ENCODE measurements around the gene RPH3AL. TPM values are rescaled to one million over a fixed set of nuclear protein-coding genes. Genes with fewer than 3 reads are reported as not detected.

Gene RPH3AL
- total RNA-seq, 4 donors from 2014 or later = 9.6 to 62.4 (median 41.9) TPM

DNA sequence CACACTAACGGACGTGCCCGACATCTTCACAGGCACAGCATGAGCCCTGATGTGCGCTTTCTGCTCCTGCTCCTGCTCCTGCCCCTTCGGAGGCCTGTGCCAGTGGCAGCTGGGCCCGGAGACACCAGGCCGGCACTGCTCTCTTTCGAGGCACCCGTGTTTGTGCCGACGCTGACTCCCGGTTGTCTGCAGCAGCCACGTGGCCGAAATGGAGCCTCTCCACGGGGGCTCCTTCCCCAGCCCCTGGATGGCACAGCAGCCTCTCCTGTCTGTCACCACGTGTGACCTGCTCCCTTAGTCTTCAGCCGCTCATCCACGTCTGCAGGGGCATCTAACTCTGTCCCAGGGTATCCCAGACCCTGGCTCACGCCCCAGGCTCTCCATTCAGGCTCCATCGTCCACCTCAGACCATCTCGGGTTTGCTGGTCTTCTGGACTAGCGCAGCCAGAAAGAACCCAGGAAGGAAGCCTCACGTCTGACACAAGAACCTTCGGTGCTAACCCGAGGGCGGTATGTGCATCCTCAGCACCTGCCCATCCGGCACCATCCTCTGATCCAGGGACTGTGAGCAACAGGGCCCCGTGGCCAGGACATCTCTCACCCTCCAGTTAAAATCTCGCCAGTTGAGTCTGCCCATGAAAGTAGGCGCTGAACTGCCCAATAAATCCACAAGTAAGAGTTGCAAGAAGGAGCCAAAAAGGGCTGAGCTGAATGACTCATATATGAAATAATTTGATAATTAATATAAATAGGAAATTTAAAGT is 4.2 kb upstream of the RPH3AL start:
- Histone ChIP-seq H3K4me1 (peaks cover 0 to 18% (median 10%) of the 10 kb centered on the region in 4 donors), H3K9me3 (no peaks in the 10 kb centered on the region), H3K36me3 (no peaks in the 10 kb centered on the region), H3K27ac (no peak overlapping the region), H3K27me3 (no peaks in the 10 kb centered on the region), H3K4me3 (no peak overlapping the region)
- TF ChIP-seq CTCF (IDR thresholded peaks at IDR 0.05) = no peak
- TF ChIP-seq EP300 (IDR thresholded peaks at IDR 0.05) = no peak
- no peak for TF ChIP-seq POLR2A (IDR thresholded peaks at IDR 0.05)
- WGBS, 2 donors = 86 to 89% methylated on average over 25 to 30 of the region's 30 CpGs
- DNase-seq (ENCODE audit: low spot score in 2 of 2) = no peak

DNA sequence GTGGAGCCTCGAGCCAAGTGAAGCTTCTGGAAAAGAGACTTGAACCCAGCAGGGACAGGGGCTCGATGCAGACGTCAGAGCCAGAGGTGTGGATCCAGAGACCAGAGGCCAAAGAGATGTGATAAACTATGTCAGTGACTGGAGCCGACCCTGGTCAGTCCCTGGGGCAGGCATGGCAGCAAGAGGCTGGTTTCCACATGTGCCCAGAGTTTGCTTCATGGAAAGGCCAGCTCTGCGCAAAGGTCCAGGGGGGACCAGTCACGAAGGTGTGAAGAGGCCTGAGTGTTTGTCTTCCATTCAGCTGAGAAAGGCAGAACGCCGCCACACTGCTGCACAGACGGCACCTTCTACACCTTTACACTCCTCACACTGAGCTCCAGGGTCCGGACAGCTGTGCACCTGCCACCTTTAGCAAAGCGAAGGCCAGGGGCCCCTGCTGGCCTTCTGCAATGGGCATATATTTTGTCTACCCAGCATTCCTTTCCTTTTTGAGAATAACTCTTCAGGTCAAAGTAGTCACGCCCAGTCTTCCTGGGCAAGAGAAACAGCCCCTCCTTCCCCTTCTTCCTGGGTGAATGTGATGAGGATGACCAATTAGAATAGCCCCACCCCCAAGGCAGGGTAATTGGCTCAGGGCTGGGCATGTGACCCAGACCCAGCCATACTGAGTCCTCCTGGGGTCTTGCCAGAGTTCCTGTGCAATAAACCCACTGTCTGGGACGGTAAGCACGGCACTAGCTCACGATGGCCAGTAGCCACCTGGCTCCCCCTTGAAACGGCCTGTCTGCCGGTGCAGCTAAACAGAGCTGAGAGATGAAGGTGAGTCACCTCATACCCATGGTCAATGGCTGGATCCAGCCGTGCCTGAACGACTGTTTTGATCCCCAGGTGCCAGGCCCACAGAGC is 2.3 kb upstream of the RPH3AL start:
- peaks cover 0 to 34% (median 25%) of the 10 kb centered on the region in 4 donors for H3K4me1 ChIP-seq
- H3K36me3 ChIP-seq = no peaks in the 10 kb centered on the region
- DNase-seq (ENCODE audit: low spot score in 2 of 2) = no peak
- no peaks in the 10 kb centered on the region for H3K27me3 ChIP-seq
- no peak for TF ChIP-seq EP300 (IDR thresholded peaks at IDR 0.05)
- WGBS, 2 donors = 77 to 83% methylated on average over 17 to 19 of the region's 19 CpGs
- H3K4me3 ChIP-seq = no peak overlapping the region
- H3K9me3 ChIP-seq = no peaks in the 10 kb centered on the region
- no peak overlapping the region for H3K27ac ChIP-seq

- Histone ChIP-seq H3K4me1 (peaks cover 0 to 45% (median 32%) of the 10 kb centered on the region in 4 donors), H3K4me3 (no peak overlapping the region), H3K27me3 (no peaks in the 10 kb centered on the region), H3K9me3 (no peaks in the 10 kb centered on the region), H3K36me3 (no peaks in the 10 kb centered on the region), H3K27ac (peak overlapping the region in 3 of 4 donors; percentile 83 to 90 (median 85))
- no peak for DNase-seq (ENCODE audit: low spot score in 2 of 2)
- WGBS, 2 donors = 91 to 92% methylated on average over 8 of the region's 8 CpGs
- no peak for TF ChIP-seq CTCF (IDR thresholded peaks at IDR 0.05)
- no peak for TF ChIP-seq POLR2A (IDR thresholded peaks at IDR 0.05)
- no peak for TF ChIP-seq EP300 (IDR thresholded peaks at IDR 0.05)
These were observed 1.2 kb upstream of the RPH3AL start for GRCh38 chr17:353838-354234.

- WGBS, 2 donors = 42 to 59% methylated on average over 8 of the region's 8 CpGs
- H3K9me3 ChIP-seq = no peaks in the 10 kb centered on the region
- H3K4me1 ChIP-seq = peaks cover 0 to 50% (median 34%) of the 10 kb centered on the region in 4 donors
- no peak overlapping the region for H3K4me3 ChIP-seq
- DNase-seq (ENCODE audit: low spot score in 2 of 2) = peak in 1 of 2 donors; percentile 41
- TF ChIP-seq EP300 (IDR thresholded peaks at IDR 0.05) = no peak
- peak overlapping the region; percentile 70 to 90 (median 84) for H3K27ac ChIP-seq
- H3K27me3 ChIP-seq = no peaks in the 10 kb centered on the region
- no peaks in the 10 kb centered on the region for H3K36me3 ChIP-seq
These were observed 718 bp upstream of the RPH3AL start for GRCh38 chr17:353213-353837.

GRCh38 chr17:351875-352420 is 659 bp downstream of the RPH3AL start:
- WGBS, 2 donors = 82% methylated on average over 19 of the region's 19 CpGs
- Histone ChIP-seq H3K27me3 (no peaks in the 10 kb centered on the region), H3K9me3 (no peaks in the 10 kb centered on the region), H3K27ac (peak overlapping the region; percentile 70 to 90 (median 84)), H3K4me3 (peak overlapping the region in 1 of 4 donors; percentile 24), H3K36me3 (no peaks in the 10 kb centered on the region), H3K4me1 (peaks cover 0 to 55% (median 34%) of the 10 kb centered on the region in 4 donors)
- no peak for TF ChIP-seq POLR2A (IDR thresholded peaks at IDR 0.05)
- TF ChIP-seq CTCF (IDR thresholded peaks at IDR 0.05) = no peak
- no peak for TF ChIP-seq EP300 (IDR thresholded peaks at IDR 0.05)
- DNase-seq (ENCODE audit: low spot score in 2 of 2) = no peak

Measured in tibial nerve (tissue), 4 donors.